Stimulated activated CD8-positive, alpha-beta memory T cell treated with anti-CD3 and anti-CD28 coated beads, Interleukin-4, amount 100 ng/mL, for 48 hours (primary cell): ENCODE measurements around the gene OTOP3.
"Not testable (repeated sequence)": the region's sequence is repeated elsewhere in the genome, so short reads cannot be mapped to it uniquely, and the experiment has no call there.

Experiments used
- DNase-seq: peaks from one replicate; pipeline ENCODE4 v3.0.0-alpha.2; 2020

OTOP3 gene

GRCh38 chr17:74935585-74936469 is at the start of gene OTOP3:
Gene OTOP3, plus strand, starts transcription at chr17:74935898. Its CDS starts 24 bp downstream, at chr17:74935922.
- no peak for DNase-seq

DNA sequence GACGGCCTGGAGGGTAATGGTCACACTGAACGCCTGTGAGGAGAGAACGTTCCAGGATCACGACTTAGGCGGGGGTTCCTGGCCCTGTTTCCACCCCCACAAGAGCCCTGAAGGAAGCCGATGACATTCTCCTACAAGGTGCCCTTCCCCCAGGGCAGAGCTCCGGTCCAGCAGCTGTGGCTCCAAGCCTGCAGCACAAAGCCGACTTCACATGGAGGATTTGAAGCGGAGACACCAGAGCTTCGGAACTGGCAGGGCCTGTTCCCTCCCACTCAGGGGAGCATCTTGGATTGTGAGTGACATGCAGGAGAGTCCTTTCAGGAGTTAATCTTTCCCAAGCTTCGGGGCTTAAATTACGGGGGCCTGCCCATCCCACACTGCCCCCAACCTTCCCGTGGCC is 47.2 kb upstream of the OTOP3 start:
- DNase-seq = no peak

GRCh38 chr17:74890554-74890953 is 45.1 kb upstream of the OTOP3 start:
- DNase-seq = no peak

DNA sequence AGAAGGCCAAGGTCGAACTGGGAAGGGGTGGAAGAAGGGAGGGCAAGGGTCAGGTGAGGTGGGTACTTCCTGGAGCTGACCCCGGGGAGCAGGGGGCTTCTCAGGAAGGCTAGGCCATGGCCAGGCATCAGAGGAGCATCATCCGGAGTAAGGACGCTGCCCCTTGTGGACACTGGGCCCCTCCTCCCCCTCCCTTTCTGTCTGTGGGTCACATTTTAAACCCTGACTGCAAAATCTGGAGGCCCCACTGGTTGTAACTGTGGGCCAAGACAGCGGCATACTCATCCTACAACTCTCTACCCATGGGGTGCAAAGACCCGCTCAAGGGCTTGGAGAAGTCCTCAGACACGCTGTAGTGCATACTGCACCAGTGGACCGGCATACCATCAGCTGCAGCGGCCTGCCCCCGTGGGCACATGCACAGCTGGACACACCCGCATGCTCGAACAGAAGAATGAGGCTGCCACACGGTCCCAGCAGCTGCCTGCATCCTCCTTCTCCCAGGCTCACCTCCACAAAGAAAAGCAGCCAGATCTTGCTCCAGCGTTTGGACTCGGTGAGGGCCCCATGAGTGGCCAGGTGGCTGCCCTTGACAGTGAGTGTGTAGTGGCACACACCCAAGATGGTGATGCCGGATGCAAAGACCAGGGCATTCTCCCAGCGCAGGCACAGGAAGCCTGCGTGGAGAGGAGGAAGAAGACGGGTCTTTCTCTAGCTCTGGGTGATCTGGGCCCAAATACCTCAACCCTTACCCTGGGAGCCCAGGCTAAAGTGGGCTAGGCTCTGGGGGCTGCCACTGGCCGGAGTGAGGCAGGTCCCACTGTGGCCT is 43.5 kb upstream of the OTOP3 start:
- DNase-seq = no peak

DNA sequence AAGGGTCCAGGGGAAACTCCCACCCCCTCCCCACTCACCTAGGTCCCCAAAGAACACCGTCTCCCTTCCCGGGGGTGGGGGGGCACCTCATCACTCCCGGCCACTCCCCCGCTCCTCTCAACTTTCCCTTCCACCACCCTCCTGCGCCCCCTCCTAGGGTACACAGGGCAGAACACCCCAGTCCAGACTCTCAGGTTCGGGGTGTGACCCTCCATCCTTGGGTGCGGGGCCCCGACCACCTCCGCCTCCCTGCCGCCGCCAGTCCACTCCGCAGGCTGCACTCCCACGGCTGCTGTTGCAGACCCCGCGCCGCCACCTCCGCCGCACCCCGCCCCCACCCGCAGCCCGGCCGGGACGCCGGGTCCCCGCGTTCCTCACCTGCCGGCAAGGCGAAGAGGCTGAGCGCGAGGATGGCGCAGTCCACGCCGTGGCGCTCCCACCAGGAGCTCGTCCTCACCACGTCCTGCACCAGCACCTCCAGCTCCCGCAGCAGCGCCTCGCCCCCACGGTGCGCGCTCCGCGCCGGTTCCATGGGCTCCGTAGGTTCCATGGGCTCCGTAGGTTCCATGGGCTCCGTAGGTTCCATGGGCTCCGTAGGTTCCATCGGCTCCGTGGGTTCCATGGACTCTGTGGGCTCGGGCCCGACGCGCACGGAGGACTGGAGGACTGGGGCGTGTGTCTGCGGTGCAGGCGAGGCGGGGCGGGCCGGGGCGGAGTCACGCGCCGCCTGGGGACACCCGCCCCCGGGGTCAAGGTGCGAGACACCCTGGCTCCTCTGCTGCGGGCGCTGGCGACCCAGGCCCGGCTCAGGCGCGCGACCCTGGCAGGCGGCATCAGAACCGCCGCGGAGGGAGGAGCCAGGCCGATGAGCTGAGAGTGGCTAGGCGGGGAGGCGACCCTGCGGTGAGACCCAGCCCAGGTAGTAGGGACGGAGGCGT is 42.5 kb upstream of the OTOP3 start, which contains the start of gene FADS6:
Gene FADS6, minus strand, starts transcription at position 660 of the 938 bp plus-strand sequence. Its CDS starts 38 bp downstream, at position 622.
- no peak for DNase-seq

GRCh38 chr17:74893936-74894671 is 41.6 kb upstream of the OTOP3 start:
- DNase-seq = no peak

DNA sequence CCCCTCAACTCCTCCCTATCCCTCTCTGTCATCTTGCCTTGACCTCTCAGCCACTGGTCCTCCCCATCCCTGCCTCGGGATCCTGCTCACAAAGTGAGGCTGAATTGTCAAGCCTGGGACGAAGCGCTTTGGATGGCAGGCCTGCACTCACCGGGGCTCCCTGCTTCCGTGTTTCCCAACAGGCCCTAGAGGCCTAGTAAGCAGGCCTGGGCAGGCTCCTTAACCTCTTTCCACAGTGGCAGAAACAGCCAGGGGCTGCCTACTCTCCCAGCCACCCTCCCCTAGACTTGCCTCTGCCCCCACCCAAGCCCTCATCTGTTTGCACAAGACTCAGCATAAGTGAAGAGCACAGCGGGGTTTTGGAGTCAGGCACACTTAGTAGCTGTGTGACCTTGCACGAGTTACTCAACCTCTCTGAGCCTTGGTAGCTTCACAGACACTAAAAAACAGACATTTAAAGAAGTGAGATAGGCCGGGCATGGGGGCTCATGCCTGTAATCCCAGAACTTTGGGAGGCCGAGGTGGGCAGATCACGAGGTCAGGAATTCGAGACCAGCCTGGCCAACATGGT is 37.2 kb upstream of the OTOP3 start:
- DNase-seq = no peak

DNA sequence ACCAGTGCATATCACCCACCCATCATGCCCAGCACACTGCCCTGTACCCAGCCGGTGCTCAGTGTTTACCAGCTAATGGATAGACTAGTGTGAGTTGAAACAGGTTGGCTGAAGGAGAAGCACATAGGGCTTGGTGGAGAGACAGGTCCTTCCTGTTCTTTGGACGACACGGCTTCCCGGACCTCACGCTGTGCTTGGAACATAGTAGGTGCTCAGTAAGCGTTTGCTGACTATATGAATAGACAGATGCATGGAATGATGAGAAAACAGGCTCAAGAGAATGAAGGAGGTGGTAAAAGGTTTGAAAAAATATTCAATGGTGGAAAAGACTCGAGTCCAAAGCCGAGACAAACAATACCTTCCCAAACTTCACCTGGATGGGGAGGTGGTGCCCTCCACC is 35.5 kb upstream of the OTOP3 start:
- DNase-seq = no peak

DNA sequence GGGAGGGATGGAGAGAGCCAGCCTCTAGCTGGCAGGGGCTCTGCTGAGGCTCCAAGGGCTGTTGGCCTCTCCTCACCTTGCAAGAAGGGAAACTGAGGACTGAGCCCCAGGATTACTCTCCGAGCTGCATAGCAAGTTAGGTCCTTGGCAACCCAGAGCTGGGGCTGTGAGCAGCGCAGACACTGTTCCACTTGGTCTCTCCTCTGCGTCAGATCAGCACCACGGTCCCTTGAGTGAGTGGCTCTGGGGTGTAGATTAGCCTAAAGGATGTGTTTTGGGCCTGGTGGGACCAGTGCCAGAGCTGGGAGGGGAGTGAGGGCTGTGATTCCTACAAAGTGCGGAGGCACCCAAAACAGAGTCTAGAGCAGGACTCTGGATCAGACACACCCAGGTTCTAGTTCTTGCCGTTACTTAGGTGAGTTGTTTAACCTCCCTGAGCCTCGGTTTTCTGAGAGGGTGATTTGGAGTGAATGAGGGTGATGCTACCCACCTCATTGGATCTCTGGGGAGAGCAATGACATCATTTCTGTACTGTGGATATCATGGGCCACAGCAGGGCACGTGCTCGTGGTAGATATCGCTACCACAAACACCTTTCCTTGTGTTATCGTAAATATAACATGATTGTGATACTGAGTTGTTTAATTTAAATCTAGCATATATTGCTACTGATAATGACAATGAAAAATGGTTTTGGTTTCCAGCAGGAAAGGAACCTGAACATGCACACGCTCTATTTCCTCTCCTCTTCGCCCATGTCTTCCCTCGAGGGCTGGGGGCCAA is 34.2 kb upstream of the OTOP3 start:
- DNase-seq = no peak

GRCh38 chr17:74903034-74903433 is 32.7 kb upstream of the OTOP3 start:
- no peak for DNase-seq

GRCh38 chr17:74903671-74904070 is 32.0 kb upstream of the OTOP3 start:
- DNase-seq = no peak

- no peak for DNase-seq
Observed at GRCh38 chr17:74904687-74905409, 30.9 kb upstream of the OTOP3 start.

- DNase-seq = not testable (repeated sequence)
Observed at GRCh38 chr17:74906214-74906793, 29.4 kb upstream of the OTOP3 start.

GRCh38 chr17:74907012-74907411 is 28.7 kb upstream of the OTOP3 start:
- DNase-seq = no peak

DNA sequence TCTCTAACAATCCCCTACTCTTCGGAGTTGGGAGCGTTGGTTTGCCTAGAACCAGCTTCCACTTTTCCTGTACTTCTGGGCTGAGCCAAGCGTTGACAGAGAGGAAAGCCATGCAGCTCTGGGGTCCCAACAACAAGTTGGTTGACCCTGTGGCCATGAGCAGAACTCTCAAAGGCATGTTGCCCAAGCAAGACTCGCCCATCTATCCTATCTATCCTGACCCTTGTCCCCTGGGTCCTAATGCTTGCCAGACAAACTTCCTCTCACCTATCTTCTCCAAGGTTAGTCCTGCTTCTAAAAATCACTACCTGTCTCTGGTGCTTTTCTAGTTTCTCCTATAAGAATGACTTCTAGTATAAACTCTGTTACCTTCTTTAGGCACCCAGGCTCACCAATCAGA is 26.6 kb upstream of the OTOP3 start:
- not testable (repeated sequence) for DNase-seq

DNA sequence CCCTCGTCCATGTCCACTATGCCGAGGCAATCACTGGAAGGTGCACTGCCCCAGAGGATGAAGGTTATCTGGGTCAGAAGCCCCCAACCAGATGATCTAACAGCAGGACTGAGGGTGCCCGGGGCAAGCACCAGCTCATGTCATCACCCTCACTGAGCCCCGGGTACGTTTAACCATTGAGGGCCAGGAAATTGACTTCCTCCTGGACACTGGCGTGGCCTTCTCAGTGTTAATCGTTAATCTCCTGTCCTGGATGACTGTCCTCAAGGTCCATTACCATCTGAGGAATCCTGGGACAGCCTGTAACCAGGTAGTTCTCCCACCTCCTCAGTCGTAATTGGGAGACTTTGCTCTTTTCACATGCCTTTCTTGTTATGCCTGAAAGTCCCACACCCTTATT is 24.3 kb upstream of the OTOP3 start:
- not testable (repeated sequence) for DNase-seq

GRCh38 chr17:74916136-74916850 is 19.4 kb upstream of the OTOP3 start:
- no peak for DNase-seq

DNA sequence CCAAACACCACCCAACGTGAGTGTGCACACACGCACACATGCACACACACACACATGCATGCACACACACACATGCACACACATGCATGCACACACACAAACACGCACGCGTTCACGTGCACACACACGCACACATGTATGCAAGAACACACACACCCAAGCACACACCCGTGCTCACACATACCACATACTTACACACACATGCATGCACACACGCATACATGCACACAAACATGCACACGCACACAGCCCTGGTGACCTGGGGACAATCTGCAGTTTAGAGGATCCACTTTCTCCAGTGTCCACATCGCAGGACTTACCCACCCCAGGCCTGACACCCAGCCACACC is 18.9 kb upstream of the OTOP3 start:
- no peak for DNase-seq

- DNase-seq = no peak
Observed at GRCh38 chr17:74917430-74917829, 18.3 kb upstream of the OTOP3 start.
